M059J (cell line): ENCODE data around the gene ERGIC1. TPM values are rescaled to one million over a fixed set of nuclear protein-coding genes. Genes with fewer than 3 reads are reported as not detected.
"Not testable (repeated sequence)": the region's sequence is repeated elsewhere in the genome, so short reads cannot be mapped to it uniquely, and the experiment has no call there.

Source experiments
- DNase-seq: peaks from one replicate; pipeline ENCODE4 v3.0.0-alpha.2; 2012; ENCODE audit warnings: low read depth
- total RNA-seq: library from RNA; depleted of rRNA; stranded (reverse); fragments of >200 nt; shearing (Covaris generic); gene quantifications from 2 replicates; pipeline ENCODE4 v1.2.3, GENCODE V29; 2014

Gene ERGIC1
- total RNA-seq, 1 experiment from 2014 or later: 153 TPM

- DNase-seq: no peak
These were observed 45.1 kb downstream of the ERGIC1 start for GRCh38 chr5:172878933-172879752.

GRCh38 chr5:172881691-172882370 is 47.8 kb downstream of the ERGIC1 start:
- DNase-seq: peak; percentile 96

GRCh38 chr5:172883066-172883465 is 49.0 kb downstream of the ERGIC1 start:
- no peak for DNase-seq

- no peak for DNase-seq
These were observed 51.7 kb downstream of the ERGIC1 start for GRCh38 chr5:172885597-172886340.

GRCh38 chr5:172886476-172886875 is 52.4 kb downstream of the ERGIC1 start:
- DNase-seq: peak; percentile 71

DNA sequence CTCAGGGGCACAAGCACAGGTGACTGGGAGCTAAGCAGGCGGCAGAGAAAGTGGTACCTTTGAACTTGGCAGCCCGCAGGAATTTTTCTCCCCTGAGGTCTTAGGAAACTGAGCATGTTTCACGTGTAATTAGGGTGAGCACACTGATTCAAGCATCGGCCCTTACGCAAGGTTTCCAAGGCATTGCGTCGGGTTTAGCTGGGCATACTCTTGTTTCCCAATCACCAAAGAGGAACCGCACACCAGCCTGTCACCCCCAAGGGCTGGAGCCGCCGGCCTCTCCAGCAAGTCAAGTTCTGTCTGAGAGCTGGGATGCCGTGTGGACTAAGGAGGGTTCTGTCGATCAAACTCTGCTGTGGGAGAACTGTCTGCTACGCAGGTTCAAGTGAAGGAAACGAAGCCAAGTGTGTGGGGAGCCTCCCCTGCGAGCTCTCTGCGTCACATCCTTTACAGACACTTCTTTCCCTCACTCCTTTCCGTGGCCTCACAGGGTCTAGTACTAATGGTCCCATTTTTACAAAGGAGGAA is 53.0 kb downstream of the ERGIC1 start:
- DNase-seq: peak; percentile 37

DNA sequence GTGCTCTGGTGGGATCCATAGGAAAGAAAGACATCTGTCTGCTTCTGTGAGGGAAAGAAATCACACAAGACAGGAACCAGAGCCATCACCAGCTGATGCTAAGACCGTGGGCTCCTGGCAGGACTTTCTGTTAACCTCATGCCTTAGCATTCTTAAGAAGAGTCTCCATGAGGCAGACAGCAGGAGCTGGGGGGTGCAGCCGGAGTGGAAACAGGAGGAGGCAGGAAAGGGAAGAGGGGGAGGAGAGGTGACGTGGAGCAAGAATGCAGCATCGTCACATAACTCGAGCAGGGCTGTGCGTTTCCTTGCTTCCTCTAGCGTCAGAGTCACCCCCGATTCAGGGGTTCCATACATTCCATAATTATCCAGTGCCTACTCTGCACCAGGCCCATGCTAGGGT is 53.6 kb downstream of the ERGIC1 start:
- no peak for DNase-seq

GRCh38 chr5:172890659-172891058 is 56.6 kb downstream of the ERGIC1 start:
- no peak for DNase-seq

DNA sequence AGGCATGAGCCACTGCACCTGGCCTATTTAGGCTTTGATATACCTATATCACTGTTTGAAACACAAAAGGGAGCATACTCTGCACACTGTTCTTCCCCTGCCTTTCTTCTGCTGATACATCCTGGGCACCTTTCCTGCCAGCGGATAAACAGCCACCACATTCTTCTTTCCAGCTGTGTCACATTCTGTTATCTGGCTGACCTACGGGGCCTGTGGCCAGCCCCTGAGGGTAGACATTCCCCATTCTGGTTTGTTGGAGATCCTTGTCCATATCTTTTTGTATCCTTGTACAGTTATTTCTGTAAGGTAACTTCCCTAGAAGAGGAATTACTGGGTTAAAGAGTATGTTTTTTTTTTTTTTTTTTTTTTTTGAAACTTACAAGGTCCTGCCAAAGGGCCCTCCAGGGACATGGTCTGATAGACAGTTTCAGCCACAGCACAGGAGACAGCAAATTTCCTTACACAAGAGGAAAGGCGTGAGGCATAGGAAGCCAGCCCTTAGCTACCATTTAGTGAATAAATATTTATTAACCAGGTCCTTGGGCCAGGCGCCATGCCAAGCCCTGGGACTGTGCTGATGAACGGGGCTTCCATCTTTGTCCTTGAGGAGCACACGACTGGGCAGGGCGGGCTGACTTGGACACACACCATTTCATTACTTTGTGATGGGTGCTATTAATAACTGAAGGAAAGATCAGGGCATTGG is 57.8 kb downstream of the ERGIC1 start:
- peak; percentile 33 for DNase-seq

- DNase-seq: no peak
These were observed 58.7 kb downstream of the ERGIC1 start for GRCh38 chr5:172892713-172893112.

GRCh38 chr5:172894767-172895388 is 60.8 kb downstream of the ERGIC1 start:
- no peak for DNase-seq

DNA sequence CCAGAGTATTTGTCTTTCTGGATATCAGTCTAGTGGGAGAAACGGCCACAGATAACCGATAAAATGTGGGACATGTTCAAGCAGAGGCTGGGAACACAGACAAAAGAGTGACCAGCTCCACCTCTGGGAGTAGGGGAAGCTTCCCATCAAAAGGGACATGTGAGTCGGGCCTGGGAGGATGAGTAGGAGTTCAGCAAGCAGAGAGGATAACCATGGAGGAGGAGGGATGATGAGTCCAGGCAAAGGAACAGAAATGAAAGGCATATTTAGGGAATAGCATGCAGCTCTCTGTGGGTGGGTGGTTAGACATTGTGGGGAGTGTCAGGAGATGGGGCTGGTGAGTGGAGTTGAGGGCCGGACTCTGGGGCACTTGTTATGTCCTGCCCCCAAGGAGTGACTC is 61.5 kb downstream of the ERGIC1 start:
- no peak for DNase-seq

DNA sequence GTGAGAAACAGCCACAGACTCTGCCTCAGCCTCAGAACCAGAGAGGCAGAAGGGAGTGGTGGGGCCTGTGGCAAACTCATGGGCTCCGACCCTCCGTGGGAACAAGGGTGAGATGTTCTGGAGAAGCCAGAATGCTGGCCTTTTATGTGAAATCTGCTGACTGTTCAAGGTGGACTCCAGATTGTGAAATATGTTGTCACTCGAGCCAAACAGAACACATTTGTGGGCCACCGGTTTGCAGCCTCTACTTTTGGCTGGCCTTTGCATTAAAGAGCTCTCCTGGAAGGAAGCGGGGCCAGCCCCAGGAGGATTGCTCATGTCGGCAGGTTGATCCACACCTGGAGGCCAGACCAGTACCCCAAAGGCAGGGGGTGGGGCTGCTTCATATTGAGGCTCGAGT is 62.4 kb downstream of the ERGIC1 start:
- DNase-seq: no peak

- DNase-seq: not testable (repeated sequence)
These were observed 63.0 kb downstream of the ERGIC1 start for GRCh38 chr5:172897067-172897466.

DNA sequence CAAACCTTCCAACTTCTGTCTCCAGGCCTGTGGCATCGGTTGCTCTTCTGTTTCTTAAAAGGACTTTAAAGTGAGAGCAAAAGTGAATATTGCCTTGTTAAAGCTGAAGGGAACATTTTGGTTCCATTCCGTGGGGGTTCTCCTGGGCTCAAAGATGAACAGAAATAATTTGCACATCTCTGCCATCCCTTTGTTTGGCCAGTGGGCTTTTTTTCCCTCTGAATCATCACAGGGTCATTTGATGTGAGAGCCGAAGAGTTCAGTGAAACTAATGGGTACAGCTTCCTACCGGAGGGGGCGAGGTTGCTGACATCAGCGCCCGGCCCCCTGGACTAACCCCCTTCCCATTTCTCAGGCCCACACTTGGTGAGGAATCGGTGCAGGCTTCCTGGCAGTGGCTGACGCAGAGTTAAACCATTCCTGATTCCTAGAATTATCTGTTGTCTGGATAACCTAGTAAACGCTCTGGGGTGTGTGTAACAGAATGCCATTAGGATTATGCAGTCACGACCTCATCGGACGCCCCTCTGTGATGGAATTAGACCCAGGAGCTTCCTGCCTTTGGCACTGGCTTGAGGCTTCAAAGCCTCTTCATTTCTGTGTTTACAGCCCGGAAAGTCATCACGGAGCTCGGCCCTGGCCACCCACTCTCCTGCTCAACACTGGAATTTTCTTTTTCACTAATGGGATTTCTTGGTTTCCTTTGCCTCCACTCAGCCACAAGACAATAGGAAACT is 63.6 kb downstream of the ERGIC1 start:
- peak; percentile 91 for DNase-seq

- no peak for DNase-seq
These were observed 64.3 kb downstream of the ERGIC1 start for GRCh38 chr5:172898218-172898842.

GRCh38 chr5:172898843-172899369 is 64.9 kb downstream of the ERGIC1 start:
- no peak for DNase-seq

- no peak for DNase-seq
These were observed 65.4 kb downstream of the ERGIC1 start for GRCh38 chr5:172899436-172899835.

DNA sequence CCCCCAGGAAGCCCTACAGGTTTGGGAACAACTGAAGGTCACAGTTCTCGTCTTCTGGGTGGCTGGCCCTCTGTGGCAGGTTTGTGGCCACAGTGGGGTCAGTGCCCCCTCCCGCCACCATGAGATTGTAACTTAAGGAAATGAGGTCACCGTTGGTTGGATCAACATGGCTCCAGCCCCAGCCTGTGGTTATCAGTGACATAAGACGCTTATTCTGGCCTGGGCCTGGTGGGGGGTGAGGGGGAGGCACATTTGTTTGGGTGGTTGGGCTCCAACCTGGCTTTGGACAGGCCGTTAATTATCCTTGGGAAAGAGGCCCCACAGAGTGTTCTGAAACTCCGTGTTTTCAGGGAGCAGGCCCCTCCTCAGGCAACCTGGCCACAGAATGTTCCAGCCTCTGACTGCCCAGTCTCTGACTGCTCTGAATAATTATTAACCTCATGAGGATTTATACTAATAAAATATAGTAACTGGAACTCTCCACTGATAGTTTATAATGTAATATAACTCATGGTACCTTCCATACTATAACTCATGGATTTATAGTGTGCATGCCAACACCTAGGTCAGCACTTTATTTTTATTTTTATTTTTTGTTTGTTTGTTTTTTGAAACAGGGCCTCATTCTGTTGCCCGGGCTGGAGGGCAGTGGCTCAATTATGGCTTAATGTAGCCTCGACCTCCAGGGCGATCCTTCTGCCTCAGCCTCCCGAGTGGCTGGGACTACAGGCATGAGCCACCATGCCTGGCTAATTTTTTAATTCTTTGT is 67.1 kb downstream of the ERGIC1 start:
- peak; percentile 99 for DNase-seq
